HUES6 (cell line): ENCODE data around the gene RHOT1.
"Not testable (repeated sequence)": the region's sequence is repeated elsewhere in the genome, so short reads cannot be mapped to it uniquely, and the experiment has no call there.

Experiments
- H3K27ac ChIP-seq: 2 replicates; pipeline ENCODE4 v1.7.0; 2013; ENCODE audit warnings: low read depth, mild to moderate bottlenecking, low read length, inconsistent platforms
- H3K27me3 ChIP-seq: 2 replicates; pipeline ENCODE4 v1.6.1; 2013; ENCODE audit warnings: low read length; ENCODE audit not compliant: control insufficient read depth, insufficient read depth
- H3K36me3 ChIP-seq: 2 replicates; pipeline ENCODE4 v1.6.1; 2013; ENCODE audit warnings: low read length; ENCODE audit not compliant: control insufficient read depth, insufficient read depth
- H3K4me1 ChIP-seq: 2 replicates; pipeline ENCODE4 v1.6.1; 2013; ENCODE audit warnings: low read length; ENCODE audit not compliant: control insufficient read depth, insufficient read depth
- H3K4me3 ChIP-seq: 2 replicates; pipeline ENCODE4 v1.5.1; 2013; ENCODE audit warnings: low read depth, low read length
- H3K9ac ChIP-seq: one replicate; pipeline ENCODE4 v1.6.1; 2013; ENCODE audit warnings: mild to moderate bottlenecking, low read length
- H3K9me3 ChIP-seq: 2 replicates; pipeline ENCODE4 v1.6.1; 2013; ENCODE audit warnings: low read depth, low read length; ENCODE audit not compliant: control insufficient read depth, insufficient read depth

Gene RHOT1

GRCh38 chr17:32261936-32262510 is 119.7 kb downstream of the RHOT1 start:
- H3K4me1 ChIP-seq = peaks cover 29% of the 10 kb centered on the region
- peaks cover 46% of the 10 kb centered on the region for H3K27me3 ChIP-seq
- no peak overlapping the region for H3K9ac ChIP-seq
- H3K9me3 ChIP-seq = no peaks in the 10 kb centered on the region
- no peaks in the 10 kb centered on the region for H3K36me3 ChIP-seq
- H3K4me3 ChIP-seq = no peak overlapping the region
- no peak overlapping the region for H3K27ac ChIP-seq

DNA sequence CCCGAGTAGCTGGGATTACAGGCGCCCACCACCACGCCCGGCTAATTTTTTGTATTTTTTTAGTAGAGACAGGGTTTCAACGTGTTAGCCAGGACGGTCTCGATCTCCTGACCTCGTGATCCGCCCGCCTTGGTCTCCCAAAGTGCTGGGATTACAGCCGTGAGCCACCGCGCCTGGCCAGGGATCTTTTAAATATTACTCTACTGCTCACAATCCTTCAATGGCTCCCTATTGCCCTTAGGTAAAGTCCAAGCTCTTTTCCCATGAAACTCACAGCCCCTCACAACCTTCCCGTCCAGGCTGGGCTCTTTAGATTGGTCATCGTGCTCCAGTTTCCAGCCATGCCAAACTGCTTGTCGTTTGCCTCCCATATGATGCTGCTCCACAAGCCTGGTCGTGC is 121.2 kb downstream of the RHOT1 start:
- not testable (repeated sequence) for H3K9ac ChIP-seq, H3K4me3 ChIP-seq, H3K9me3 ChIP-seq, H3K27ac ChIP-seq, H3K36me3 ChIP-seq
- H3K4me1 ChIP-seq = peaks cover 33% of the 10 kb centered on the region
- H3K27me3 ChIP-seq = peaks cover 61% of the 10 kb centered on the region

DNA sequence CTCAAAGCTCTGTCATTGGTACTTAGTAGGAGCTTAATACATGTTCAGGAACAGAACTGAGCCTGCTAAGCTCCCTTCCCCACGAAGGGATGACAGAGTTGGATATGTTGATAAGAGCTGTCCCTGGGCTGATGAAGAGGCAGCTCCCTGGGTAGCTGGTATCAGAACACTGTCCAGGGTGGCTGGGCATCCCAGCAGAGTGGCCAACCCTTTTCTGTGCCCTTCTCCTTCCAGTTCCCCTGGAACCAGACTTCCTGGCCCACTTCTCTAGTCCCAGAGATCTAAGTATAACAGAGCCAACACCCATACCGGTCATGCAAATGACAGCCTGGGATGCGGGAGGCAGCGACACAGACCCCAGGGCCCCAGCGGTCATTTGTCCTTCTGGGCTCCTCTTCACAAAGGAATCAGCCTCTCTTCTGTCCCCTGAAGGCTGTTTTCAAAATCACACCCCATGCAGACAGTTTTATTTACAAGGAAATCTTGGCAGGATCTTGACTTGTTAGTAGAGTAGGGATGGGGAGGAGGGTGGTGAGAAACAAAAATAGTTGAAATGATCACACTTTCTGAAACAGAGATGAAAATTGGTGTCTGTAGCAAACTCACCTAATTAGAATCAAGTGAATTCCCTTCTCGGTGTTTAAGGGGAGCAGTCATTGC is 122.0 kb downstream of the RHOT1 start:
- peak overlapping the region; percentile 67 for H3K4me3 ChIP-seq
- H3K9ac ChIP-seq = no peak overlapping the region

DNA sequence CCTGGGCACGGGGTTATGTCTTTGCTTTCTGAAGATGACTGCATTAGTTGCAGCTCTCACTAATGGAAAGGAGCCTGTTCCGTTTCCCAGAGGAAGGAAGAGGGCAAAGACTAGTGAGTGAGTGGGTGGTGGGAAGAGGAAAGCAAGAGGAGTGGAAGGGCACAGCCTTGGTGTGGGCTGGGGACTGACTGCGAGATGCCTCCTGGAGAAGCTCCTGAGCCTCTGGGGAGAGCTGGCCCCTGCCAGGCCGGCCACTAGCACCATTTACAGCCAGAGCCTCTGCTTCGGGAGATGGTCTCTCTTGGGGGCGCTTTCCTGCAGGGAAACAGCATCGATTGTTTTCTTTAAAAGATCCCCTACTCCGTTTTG is 122.5 kb downstream of the RHOT1 start:
- H3K9me3 ChIP-seq = no peaks in the 10 kb centered on the region
- no peak overlapping the region for H3K27ac ChIP-seq
- peaks cover 73% of the 10 kb centered on the region for H3K27me3 ChIP-seq
- H3K4me3 ChIP-seq = peak overlapping the region; percentile 67
- H3K36me3 ChIP-seq = no peaks in the 10 kb centered on the region
- H3K4me1 ChIP-seq = peaks cover 31% of the 10 kb centered on the region
- no peak overlapping the region for H3K9ac ChIP-seq

More for the DNA sequence above, 122.0 kb downstream of the RHOT1 start:
- no peaks in the 10 kb centered on the region for H3K36me3 ChIP-seq
- peaks cover 31% of the 10 kb centered on the region for H3K4me1 ChIP-seq
- no peaks in the 10 kb centered on the region for H3K9me3 ChIP-seq
- peaks cover 69% of the 10 kb centered on the region for H3K27me3 ChIP-seq
- H3K27ac ChIP-seq = no peak overlapping the region

GRCh38 chr17:32265192-32265923 is 123.1 kb downstream of the RHOT1 start, which contains the start of gene RHBDL3:
TSS of gene RHBDL3 (plus strand) at chr17:32265832. CDS start at chr17:32266190, 358 bp downstream.
- Histone ChIP-seq H3K4me3 (peak within 1 kb of the TSS; percentile 75), H3K36me3 (no peaks in the 10 kb centered on the region), H3K27ac (no peak within 1 kb of the TSS), H3K4me1 (peaks cover 31% of the 10 kb centered on the region), H3K9me3 (no peaks in the 10 kb centered on the region), H3K9ac (peak within 1 kb of the TSS; percentile 30), H3K27me3 (peaks cover 73% of the 10 kb centered on the region)

- peak overlapping the region; percentile 30 for H3K9ac ChIP-seq
Measured at GRCh38 chr17:32266051-32266388, 123.7 kb downstream of the RHOT1 start.

GRCh38 chr17:32266389-32267301 is 124.3 kb downstream of the RHOT1 start:
- H3K36me3 ChIP-seq = no peaks in the 10 kb centered on the region
- peak overlapping the region; percentile 75 for H3K4me3 ChIP-seq
- H3K9me3 ChIP-seq = no peaks in the 10 kb centered on the region
- H3K27ac ChIP-seq = no peak overlapping the region
- peak overlapping the region; percentile 30 for H3K9ac ChIP-seq
- peaks cover 31% of the 10 kb centered on the region for H3K4me1 ChIP-seq
- peaks cover 67% of the 10 kb centered on the region for H3K27me3 ChIP-seq

More at GRCh38 chr17:32266051-32266388, 123.7 kb downstream of the RHOT1 start:
- no peak overlapping the region for H3K27ac ChIP-seq
- no peaks in the 10 kb centered on the region for H3K9me3 ChIP-seq
- peaks cover 73% of the 10 kb centered on the region for H3K27me3 ChIP-seq
- peaks cover 31% of the 10 kb centered on the region for H3K4me1 ChIP-seq
- H3K4me3 ChIP-seq = peak overlapping the region; percentile 75
- H3K36me3 ChIP-seq = no peaks in the 10 kb centered on the region

DNA sequence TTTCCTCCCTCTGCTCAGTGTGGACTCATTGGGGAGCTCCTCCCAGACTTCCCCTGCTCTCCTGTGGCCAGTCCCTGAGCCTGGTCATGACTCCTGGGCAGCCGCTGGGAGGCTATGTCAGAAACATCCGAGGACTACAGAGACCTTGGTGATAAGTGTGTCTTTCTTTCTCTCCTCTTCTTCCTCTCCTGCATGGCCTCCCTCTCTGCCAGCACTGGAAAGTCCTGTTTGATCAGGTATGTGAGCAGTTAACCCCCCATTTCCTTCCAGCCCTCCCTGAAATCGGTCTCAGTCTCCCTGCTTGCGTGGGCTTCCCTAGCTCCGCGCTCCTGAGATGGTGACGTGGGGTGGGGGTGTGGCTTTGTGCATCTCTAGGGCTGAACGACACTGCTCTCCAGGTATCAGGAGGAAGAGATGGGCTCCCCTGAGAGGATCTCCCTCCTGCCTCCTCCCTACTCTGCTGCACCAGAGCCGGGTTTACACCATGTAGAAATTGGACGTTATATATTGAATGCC is 125.4 kb downstream of the RHOT1 start:
- Histone ChIP-seq H3K4me1 (peaks cover 40% of the 10 kb centered on the region), H3K9ac (no peak overlapping the region), H3K27me3 (peaks cover 58% of the 10 kb centered on the region), H3K36me3 (no peaks in the 10 kb centered on the region), H3K4me3 (peak overlapping the region; percentile 52), H3K9me3 (no peaks in the 10 kb centered on the region), H3K27ac (no peak overlapping the region)

DNA sequence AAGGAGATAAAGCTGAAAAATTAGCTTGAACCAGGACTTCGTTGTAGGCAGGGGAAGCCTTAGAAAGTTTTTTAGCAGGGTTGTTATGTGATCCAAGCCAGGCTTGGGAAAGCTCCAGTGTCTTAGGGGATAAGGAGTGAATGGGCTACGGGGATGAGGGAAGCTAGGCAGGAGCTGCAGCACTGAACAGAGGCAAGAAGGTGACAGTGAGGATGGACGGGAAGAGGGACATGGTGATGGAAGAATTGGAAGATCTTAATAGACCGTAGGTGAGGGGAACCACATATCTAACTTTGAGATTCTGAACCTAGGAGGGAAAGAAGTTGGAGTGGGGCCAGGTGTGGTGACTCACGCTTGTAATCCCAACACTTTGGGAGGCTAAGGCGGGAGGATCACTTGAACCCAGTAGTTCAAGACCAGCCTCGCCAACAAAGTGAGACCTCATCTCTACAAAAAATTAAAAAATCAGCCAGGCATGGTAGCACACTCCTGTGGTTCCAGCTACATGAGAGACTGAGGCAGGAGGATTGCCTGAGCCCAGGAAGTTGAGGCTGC is 126.5 kb downstream of the RHOT1 start:
- no peak overlapping the region for H3K9ac ChIP-seq
- H3K9me3 ChIP-seq = no peaks in the 10 kb centered on the region
- H3K27me3 ChIP-seq = peaks cover 53% of the 10 kb centered on the region
- H3K4me3 ChIP-seq = no peak overlapping the region
- peaks cover 38% of the 10 kb centered on the region for H3K4me1 ChIP-seq
- H3K27ac ChIP-seq = no peak overlapping the region
- H3K36me3 ChIP-seq = no peaks in the 10 kb centered on the region

- no peak overlapping the region for H3K9ac ChIP-seq
- peaks cover 47% of the 10 kb centered on the region for H3K27me3 ChIP-seq
- peaks cover 35% of the 10 kb centered on the region for H3K4me1 ChIP-seq
- no peaks in the 10 kb centered on the region for H3K9me3 ChIP-seq
- no peak overlapping the region for H3K4me3 ChIP-seq
- no peak overlapping the region for H3K27ac ChIP-seq
- H3K36me3 ChIP-seq = no peaks in the 10 kb centered on the region
Measured at GRCh38 chr17:32269377-32269776, 127.1 kb downstream of the RHOT1 start.
